Measurements from ENCODE around the gene NEURL1. TPM values are rescaled to one million over a fixed set of nuclear protein-coding genes. Genes with fewer than 3 reads are reported as not detected.

NEURL1 gene
- total RNA-seq, 4 donors from 2014 or later, result 0.19 TPM; not detected in 3

DNA sequence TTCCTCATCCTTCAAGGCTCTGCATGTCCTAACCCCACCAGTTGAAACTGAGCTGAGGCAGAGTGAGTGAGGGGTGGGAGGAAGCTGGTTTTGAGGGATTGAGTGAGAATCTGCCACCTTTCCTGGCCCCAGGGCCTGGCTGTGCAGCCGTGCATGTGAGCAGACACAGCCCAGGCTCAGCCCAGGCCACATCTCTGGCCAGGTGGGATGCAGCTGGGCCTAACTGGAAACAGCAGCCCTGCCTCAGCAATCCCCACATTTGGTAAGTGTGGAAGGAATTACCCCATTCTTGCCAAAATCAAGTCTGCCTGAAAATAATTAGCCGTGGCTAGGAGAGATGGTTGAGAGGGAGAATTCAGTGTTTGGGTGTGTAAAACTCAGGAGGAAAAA is 116.6 kb downstream of the NEURL1 start:
- WGBS, 2 donors, result 28 to 38% methylated on average over 2 of the region's 2 CpGs
- no peak overlapping the region for H3K4me3 ChIP-seq
- TF ChIP-seq CTCF (IDR thresholded peaks at IDR 0.05) (no peak), POLR2A (IDR thresholded peaks at IDR 0.05) (no peak)
- peaks cover 4 to 26% (median 5%) of the 10 kb centered on the region in 3 donors for H3K4me1 ChIP-seq
- no peak for DNase-seq
- intact Hi-C loops (cut with DNase I), result no loop called here
- H3K27me3 ChIP-seq, result no peaks in the 10 kb centered on the region
- peaks cover 5 to 84% (median 38%) of the 10 kb centered on the region in 3 donors for H3K36me3 ChIP-seq
- no peaks in the 10 kb centered on the region for H3K9me3 ChIP-seq
- no peak overlapping the region for H3K27ac ChIP-seq

GRCh38 chr10:103610921-103611511 is 117.5 kb downstream of the NEURL1 start:
- no peak for DNase-seq
- Histone ChIP-seq H3K4me3 (no peak overlapping the region), H3K4me1 (peaks cover 6 to 31% (median 10%) of the 10 kb centered on the region in 3 donors), H3K27ac (peak overlapping the region in 2 of 4 donors; percentile 5 to 18), H3K36me3 (peaks cover 5 to 85% (median 35%) of the 10 kb centered on the region in 3 donors), H3K27me3 (no peaks in the 10 kb centered on the region), H3K9me3 (no peaks in the 10 kb centered on the region)
- TF ChIP-seq POLR2A (IDR thresholded peaks at IDR 0.05) (no peak), CTCF (IDR thresholded peaks at IDR 0.05) (no peak)
- intact Hi-C loops (cut with DNase I), result no loop called here
- WGBS, 2 donors, result 57 to 65% methylated on average over 8 to 9 of the region's 9 CpGs

DNA sequence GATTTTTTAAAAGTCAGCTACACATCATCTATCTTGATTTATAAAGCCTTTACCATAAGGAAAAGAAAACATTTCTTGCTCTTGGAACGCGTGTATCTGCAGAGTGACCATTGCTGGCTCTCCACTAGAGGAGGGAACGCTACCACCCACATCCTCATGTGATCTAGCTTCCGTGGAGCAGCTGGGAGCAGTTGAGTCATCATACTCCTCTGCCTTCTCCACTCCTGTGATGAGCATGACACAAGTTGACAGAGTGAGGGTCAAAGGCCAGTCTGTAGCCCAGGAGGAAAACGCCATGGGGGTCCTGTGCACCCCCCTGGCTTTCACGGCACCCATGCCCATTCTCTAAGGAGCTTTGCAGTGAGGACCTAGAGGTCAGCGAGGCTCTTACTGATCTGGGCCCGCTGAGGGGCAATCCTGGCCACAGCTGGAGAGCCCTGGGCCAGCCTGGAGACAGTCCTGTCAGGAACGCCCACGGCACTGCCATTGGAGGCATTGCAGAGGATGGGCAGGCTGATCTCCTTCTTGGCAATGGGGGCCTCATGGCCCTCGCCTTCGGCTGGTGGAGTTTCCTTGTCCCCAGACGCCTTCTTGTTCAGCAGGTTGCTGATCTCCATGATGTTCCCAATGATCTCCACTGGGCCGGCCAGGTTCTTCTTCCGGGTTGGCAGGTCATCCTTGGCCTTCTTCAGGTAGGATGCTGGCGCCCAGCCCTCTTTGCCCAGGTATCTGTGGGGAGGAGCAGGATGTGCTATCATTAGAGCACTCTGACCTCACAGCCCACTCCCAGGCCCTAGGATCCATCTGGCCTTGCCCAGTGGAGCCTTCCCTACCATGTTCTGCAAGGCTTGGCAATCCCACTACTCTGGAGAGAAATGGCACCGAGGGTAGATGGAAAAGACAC is 119.2 kb downstream of the NEURL1 start:
- Histone ChIP-seq H3K27me3 (no peaks in the 10 kb centered on the region), H3K4me3 (no peak overlapping the region), H3K36me3 (peaks cover 13 to 96% (median 39%) of the 10 kb centered on the region in 3 donors), H3K4me1 (peaks cover 6 to 48% (median 25%) of the 10 kb centered on the region in 3 donors), H3K9me3 (no peaks in the 10 kb centered on the region), H3K27ac (peak overlapping the region in 1 of 4 donors; percentile 21)
- TF ChIP-seq CTCF (IDR thresholded peaks at IDR 0.05) (no peak), POLR2A (IDR thresholded peaks at IDR 0.05) (no peak)
- DNase-seq, result no peak
- intact Hi-C loops (cut with DNase I), result no loop called here
- 76 to 87% methylated on average over 10 of the region's 17 CpGs for WGBS, 2 donors

DNA sequence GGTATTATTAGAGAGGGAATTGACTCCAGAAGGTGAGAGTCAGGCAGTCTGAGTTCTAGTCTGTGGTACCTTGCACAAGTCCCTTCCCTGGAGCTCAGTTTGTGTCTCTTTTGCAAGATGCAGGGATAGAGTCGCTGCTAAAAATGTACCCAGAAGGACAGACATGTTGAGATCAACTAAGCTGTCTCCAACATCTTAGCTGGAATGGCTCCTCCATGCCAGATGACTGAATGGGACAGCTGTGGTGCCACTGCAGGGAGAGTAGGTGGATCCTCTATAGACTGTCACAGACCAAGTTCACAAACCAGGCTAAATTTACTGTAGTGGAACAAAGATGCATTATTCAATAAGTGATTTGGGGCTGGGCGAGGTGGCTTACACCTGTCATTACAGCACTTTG is 120.1 kb downstream of the NEURL1 start:
- intact Hi-C loops (cut with DNase I), result no loop called here
- WGBS, 2 donors, result 95% methylated on average over 2 of the region's 2 CpGs
- DNase-seq, result no peak
- no peak overlapping the region for H3K4me3 ChIP-seq
- H3K27me3 ChIP-seq, result no peaks in the 10 kb centered on the region
- H3K27ac ChIP-seq, result no peak overlapping the region
- peaks cover 20 to 100% (median 39%) of the 10 kb centered on the region in 3 donors for H3K36me3 ChIP-seq
- peaks cover 6 to 57% (median 34%) of the 10 kb centered on the region in 3 donors for H3K4me1 ChIP-seq
- TF ChIP-seq POLR2A (IDR thresholded peaks at IDR 0.05) (no peak), CTCF (IDR thresholded peaks at IDR 0.05) (no peak)
- H3K9me3 ChIP-seq, result no peaks in the 10 kb centered on the region

All from esophagus squamous epithelium (tissue), 5 donors.